Sigmoid colon (tissue), 4 donors: ENCODE measurements around the gene PRKN.

Experiments
- EP300 ChIP-seq, 4 donors: sonication (generic); formaldehyde crosslinking; IDR thresholded peaks; one replicate each; pipeline ENCODE4 v1.6.1; 2017; ENCODE audit warnings: antibody characterized with exemption in 4 of 4
- POLR2A ChIP-seq, 2 donors: fragments of 450-650 bp; IDR thresholded peaks; one replicate each; pipeline ENCODE4 v1.6.1; 2016; ENCODE audit warnings: antibody characterized with exemption in 2 of 2, mild to moderate bottlenecking in 2 of 2, moderate library complexity in 2 of 2
- TF ChIP-seq, protein P1 (sequence below), 4 experiments: fragments of 450-650 bp in 3 of 4; fragments of 200-600 bp in 1 of 4; IDR thresholded peaks; one replicate each; pipeline ENCODE4 v1.5.1; 2016 to 2019; ENCODE audit warnings: antibody characterized with exemption in 4 of 4, mild to moderate bottlenecking in 3 of 4, moderate library complexity in 2 of 4

DNA sequence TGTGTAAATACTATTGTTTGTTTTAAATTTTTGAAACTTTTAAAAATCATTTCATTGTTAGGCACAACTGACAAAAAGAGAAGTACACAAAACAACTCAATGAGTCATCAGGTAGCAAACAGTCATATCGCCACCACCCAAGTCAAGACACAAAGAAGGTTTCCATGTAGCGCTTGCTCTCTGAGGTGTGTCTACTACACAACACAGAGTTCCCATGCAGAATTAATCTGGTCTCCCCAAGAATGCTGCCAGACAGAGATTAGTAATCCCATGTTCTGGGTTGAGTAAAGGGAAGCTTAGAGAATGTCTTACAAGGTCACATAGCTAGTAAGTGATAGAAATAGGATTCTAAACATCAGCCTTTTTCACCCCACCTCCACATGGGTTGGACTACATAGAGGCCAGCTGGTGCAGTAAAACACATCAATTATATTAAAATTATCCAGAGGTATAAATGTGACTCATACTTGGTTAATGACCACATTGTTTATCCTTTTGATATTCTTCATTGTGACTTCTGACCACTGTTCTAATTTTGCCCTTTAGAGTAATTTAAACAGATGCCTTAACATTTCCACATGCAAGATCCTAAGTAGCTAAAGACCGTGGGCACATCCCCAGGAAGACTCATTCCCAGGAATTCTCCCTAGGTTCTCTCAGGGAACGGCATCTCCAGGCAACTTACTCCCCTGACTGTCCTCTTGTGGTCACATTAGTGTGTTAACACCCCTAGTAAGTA is 413.5 kb downstream of the PRKN start:
- TF ChIP-seq POLR2A (IDR thresholded peaks at IDR 0.05) (no peak), EP300 (IDR thresholded peaks at IDR 0.05) (no peak)
- TF ChIP-seq, protein P1, sequence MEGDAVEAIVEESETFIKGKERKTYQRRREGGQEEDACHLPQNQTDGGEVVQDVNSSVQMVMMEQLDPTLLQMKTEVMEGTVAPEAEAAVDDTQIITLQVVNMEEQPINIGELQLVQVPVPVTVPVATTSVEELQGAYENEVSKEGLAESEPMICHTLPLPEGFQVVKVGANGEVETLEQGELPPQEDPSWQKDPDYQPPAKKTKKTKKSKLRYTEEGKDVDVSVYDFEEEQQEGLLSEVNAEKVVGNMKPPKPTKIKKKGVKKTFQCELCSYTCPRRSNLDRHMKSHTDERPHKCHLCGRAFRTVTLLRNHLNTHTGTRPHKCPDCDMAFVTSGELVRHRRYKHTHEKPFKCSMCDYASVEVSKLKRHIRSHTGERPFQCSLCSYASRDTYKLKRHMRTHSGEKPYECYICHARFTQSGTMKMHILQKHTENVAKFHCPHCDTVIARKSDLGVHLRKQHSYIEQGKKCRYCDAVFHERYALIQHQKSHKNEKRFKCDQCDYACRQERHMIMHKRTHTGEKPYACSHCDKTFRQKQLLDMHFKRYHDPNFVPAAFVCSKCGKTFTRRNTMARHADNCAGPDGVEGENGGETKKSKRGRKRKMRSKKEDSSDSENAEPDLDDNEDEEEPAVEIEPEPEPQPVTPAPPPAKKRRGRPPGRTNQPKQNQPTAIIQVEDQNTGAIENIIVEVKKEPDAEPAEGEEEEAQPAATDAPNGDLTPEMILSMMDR (IDR thresholded peaks at IDR 0.05), result no peak
